Measurements from ENCODE around the gene ZNF76.

ZNF76 gene

DNA sequence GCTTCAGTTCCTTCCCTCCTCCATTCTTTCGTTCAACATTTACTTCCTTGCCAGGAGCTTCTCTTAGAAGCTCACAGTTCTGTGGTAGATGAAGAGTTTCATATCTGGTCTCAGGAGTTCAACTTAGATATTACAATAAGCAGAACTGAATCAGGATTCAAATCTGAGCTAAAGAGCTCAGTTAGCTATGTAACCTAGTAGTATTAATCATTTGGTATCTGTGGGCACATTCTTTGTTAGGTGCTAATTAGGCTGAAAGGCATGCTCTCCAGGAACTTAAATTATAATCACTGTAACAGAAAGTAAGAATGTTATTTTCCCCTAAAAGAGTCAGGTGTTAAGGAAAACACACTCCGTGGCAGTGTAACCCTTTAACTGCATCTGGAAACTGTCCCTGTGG, 8.4 kb downstream of the ZNF76 start:
- no peak for DNase-seq (ENCODE audit: low read depth)

GRCh38 chr6:35272005-35272404, 12.5 kb downstream of the ZNF76 start:
- DNase-seq (ENCODE audit: low read depth), result no peak

- no peak for DNase-seq (ENCODE audit: low read depth)
Observed at GRCh38 chr6:35273822-35274559, 14.5 kb downstream of the ZNF76 start.

GRCh38 chr6:35275744-35276260, 16.3 kb downstream of the ZNF76 start:
- no peak for DNase-seq (ENCODE audit: low read depth)

- no peak for DNase-seq (ENCODE audit: low read depth)
Observed at GRCh38 chr6:35278708-35279107, 19.2 kb downstream of the ZNF76 start.

DNA sequence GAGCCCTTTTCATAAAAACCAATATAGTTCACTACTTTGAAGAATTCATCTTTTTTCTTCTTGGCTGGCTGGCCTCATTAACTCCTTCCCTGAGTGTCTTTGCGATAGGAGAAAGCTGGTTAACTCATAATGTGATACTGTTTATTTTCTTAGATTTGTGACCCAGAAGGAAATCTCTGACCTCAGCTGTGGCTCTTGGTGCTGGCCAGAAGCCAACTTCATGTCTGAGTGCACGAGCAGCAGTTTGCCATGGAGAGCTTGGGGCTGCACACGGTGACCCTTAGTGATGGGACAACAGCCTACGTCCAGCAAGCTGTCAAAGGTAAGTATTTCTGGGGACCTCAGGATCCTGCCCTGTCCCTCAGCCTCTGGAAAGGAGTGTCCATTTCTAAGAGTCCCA, 21.4 kb downstream of the ZNF76 start:
- DNase-seq (ENCODE audit: low read depth), result no peak

- no peak for DNase-seq (ENCODE audit: low read depth)
Observed at GRCh38 chr6:35282472-35282871, 22.9 kb downstream of the ZNF76 start.

DNA sequence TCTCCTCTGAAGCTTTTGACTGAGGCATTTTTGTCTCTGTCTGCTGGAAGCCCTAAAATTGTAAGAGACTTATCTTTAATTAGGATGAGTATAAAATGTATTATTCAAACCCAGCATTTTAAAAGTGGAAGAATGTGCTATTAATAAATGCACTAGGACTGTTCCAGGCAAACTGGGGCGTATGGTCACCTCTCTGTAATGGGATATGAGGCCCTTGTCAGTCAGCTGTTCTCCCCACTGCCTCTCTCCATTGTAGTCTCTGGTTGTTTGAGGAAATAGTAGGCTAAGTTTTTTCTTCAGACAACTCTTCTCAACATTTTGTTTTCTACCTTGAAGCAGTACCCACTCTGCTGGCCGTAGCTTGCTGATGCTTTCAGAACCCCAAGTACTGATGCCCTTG, 23.8 kb downstream of the ZNF76 start:
- DNase-seq (ENCODE audit: low read depth), result no peak

GRCh38 chr6:35287671-35288396, 28.3 kb downstream of the ZNF76 start:
- DNase-seq (ENCODE audit: low read depth), result no peak

DNA sequence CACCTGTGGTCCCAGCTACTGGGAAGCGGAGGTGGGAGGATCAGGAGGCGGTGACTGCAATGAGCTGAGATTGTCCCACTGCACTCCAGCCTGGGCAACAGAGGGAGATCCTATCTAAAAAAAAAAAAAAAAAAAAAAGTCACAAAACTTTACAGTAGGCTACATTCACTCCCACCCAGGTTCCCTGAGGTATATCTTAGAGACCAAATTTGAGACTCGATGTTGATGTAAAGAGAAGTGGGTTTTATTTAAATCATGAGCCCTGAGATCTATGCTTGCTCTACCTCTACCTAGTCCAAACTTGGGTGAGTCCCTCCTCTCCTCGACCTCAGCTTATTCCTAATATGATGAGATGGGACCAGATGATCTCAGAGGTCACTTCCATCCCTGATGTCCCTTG, 29.3 kb downstream of the ZNF76 start:
- no peak for DNase-seq (ENCODE audit: low read depth)

DNA sequence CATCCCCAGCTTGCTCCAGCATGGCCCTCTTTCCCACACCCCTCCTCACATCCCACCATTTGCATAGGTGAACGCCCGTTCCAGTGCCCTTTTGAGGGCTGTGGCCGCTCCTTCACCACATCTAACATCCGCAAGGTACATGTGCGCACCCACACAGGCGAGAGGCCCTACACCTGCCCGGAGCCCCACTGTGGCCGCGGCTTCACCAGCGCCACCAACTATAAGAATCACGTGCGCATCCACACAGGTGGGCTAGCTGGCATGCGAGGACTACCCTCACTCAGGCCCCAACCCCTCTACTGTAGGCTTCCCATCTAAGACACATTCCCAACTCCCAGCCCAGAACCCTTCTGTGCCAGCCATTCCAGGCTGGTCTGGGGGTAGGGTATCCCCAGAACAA, 32.0 kb downstream of the ZNF76 start:
- no peak for DNase-seq (ENCODE audit: low read depth)

GRCh38 chr6:35292494-35292893, 33.0 kb downstream of the ZNF76 start:
- DNase-seq (ENCODE audit: low read depth), result no peak

GRCh38 chr6:35293681-35294080, 34.1 kb downstream of the ZNF76 start:
- no peak for DNase-seq (ENCODE audit: low read depth)

- DNase-seq (ENCODE audit: low read depth), result no peak
Observed at GRCh38 chr6:35294308-35294945, 34.9 kb downstream of the ZNF76 start.

DNA sequence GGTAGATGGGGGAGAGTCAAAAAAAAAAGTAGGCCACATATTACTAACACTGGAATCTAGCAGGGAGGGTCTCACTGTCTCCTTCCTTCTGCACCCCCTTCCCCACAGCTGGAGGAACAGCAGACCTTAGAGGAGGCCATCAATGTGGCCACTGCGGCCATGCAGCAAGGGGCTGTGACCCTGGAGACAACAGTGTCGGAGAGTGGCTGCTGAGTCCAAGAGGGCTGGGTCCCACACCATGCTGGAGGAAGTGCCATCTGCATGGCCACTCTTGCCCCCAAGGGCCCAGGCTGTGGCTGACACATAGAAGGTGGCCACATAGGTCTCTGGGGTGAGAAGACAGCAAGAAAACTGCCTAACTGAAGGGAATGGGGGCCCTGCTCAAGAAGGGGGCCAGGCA, 35.5 kb downstream of the ZNF76 start:
- DNase-seq (ENCODE audit: low read depth), result no peak

DNA sequence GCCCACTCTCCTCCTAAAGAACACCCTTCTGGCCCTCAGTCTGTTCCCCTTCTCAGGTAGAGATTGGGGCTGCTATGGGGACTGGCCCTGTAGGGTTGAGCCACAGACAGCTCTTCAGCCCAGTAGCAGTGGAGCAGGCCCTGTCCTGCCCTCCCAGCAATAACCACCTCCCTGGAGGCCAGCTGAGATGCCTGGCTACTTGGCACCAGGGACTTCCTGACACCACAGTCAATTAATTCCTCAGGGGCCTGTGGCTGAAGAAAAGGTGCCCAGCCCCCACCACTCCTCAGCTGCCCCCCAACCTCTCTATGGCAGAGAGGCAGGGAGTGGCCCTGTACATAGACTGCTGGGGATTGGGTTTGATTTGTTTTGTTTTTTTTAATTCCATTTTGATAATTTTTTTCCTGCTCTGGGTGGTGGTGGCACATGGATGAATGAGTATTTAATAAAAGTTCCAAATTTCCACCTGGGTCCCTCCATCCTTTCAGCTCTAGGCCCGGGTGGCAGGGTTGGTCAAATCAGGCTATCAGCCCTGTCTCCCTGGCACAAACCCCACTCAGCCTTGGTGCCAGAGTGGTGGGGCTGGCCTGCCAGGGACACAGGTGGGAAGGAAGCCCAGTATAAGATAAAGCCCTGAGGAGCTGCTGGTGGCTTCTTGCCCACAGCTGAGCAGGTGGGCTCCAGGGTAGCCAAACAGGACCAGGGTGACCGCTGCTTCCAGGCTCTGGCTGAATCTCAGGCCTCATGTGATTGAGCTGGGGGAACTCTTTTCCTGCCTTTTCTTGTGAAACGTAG, 36.2 kb downstream of the ZNF76 start:
- DNase-seq (ENCODE audit: low read depth), result no peak

- DNase-seq (ENCODE audit: low read depth), result no peak
Observed at GRCh38 chr6:35296931-35297600, 37.5 kb downstream of the ZNF76 start.

GRCh38 chr6:35297601-35298481, 38.3 kb downstream of the ZNF76 start, which contains the start of gene DEF6:
Gene DEF6 (plus strand): TSS chr6:35297818. CDS start chr6:35297857, 39 bp downstream.
- peak; percentile 78 for DNase-seq (ENCODE audit: low read depth)

DNA sequence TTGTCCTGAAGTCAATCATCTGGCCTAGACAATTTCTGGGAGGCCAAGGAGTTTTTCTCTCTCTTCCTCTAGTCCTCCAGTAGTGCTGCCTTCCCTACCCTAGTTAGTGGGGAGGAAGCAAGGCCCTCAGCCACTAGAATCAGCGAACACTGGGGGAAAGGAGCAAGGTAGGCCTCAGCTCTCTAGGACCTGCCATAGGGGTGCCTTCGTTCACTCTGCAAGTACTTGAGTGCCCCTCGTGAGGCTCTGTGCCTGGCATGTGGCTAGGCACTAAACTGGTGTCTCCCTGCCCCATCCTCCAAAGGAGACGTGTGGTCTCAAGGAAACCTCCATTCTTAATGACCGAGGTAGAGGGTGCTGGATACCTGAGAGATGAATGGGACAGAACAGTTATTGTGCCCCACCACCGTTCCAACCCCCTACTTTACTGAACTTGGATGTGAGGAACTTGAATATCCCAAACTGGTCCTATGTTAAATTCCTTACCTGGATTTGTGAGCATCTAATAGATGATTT, 39.1 kb downstream of the ZNF76 start:
- DNase-seq (ENCODE audit: low read depth), result no peak

DNA sequence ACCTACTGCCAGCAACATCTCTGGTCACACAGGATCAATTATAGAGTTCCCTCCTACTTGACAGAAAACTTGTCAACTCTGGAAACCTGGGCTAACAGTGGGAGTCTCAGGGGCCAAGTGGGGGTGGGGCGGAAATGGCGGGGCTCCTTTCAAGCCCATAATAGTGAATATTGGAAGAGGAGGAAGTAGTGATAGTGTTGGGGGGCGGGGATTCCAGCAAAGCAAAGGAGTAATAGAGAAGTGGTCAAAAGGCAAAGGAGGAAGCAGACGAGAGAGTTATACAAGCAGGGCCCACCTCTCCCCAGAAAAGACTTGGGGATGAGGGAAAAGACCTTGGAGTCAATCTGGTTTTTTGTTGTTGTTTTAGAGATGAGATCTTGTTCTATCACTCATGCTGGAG, 40.1 kb downstream of the ZNF76 start:
- no peak for DNase-seq (ENCODE audit: low read depth)
